Measurements from ENCODE around the gene RIPOR2.

Gene RIPOR2

GRCh38 chr6:24874776-24875533 lies 60.8 kb downstream of the RIPOR2 start:
- no peak for DNase-seq

- DNase-seq, result no peak
Observed at GRCh38 chr6:24874128-24874527, 61.6 kb downstream of the RIPOR2 start.

- no peak for DNase-seq
Observed at GRCh38 chr6:24872779-24873178, 63.0 kb downstream of the RIPOR2 start.

- DNase-seq, result no peak
Observed at GRCh38 chr6:24868765-24869164, 67.0 kb downstream of the RIPOR2 start.

- no peak for DNase-seq
Observed at GRCh38 chr6:24867104-24867703, 68.6 kb downstream of the RIPOR2 start.

GRCh38 chr6:24865161-24865560 lies 70.6 kb downstream of the RIPOR2 start:
- no peak for DNase-seq

- no peak for DNase-seq
Observed at GRCh38 chr6:24864343-24864742, 71.4 kb downstream of the RIPOR2 start.

GRCh38 chr6:24861934-24862333 lies 73.8 kb downstream of the RIPOR2 start:
- no peak for DNase-seq

GRCh38 chr6:24859608-24860200 lies 76.1 kb downstream of the RIPOR2 start:
- DNase-seq, result no peak

GRCh38 chr6:24859132-24859531 lies 76.6 kb downstream of the RIPOR2 start:
- DNase-seq, result peak in 1 of 2 donors; percentile 31

GRCh38 chr6:24858177-24858653 lies 77.5 kb downstream of the RIPOR2 start:
- peak; percentile 84 to 97 for DNase-seq

- DNase-seq, result no peak
Observed at GRCh38 chr6:24856901-24857670, 78.7 kb downstream of the RIPOR2 start.

- DNase-seq, result no peak
Observed at GRCh38 chr6:24856246-24856599, 79.5 kb downstream of the RIPOR2 start.

- peak; percentile 82 to 83 for DNase-seq
Observed at GRCh38 chr6:24855395-24856245, 80.1 kb downstream of the RIPOR2 start.

- peak in 1 of 2 donors; percentile 16 for DNase-seq
Observed at GRCh38 chr6:24854077-24854666, 81.6 kb downstream of the RIPOR2 start.

- DNase-seq, result no peak
Observed at GRCh38 chr6:24851086-24851485, 84.7 kb downstream of the RIPOR2 start.

- no peak for DNase-seq
Observed at GRCh38 chr6:24849713-24850112, 86.0 kb downstream of the RIPOR2 start.

- no peak for DNase-seq
Observed at GRCh38 chr6:24848461-24848860, 87.3 kb downstream of the RIPOR2 start.

- no peak for DNase-seq
Observed at GRCh38 chr6:24847402-24847801, 88.4 kb downstream of the RIPOR2 start.

GRCh38 chr6:24845578-24845977 lies 90.2 kb downstream of the RIPOR2 start:
- DNase-seq, result no peak

- no peak for DNase-seq
Observed at GRCh38 chr6:24844903-24845302, 90.9 kb downstream of the RIPOR2 start.

- DNase-seq, result no peak
Observed at GRCh38 chr6:24844061-24844460, 91.7 kb downstream of the RIPOR2 start.

Data from inflammatory macrophage (primary cell).